NCI-H526 treated with DMSO at 0.1 percent for 48 hours (cell line): Measurements from ENCODE around the gene SLC2A13.
"Not testable (repeated sequence)": the region's sequence is repeated elsewhere in the genome, so short reads cannot be mapped to it uniquely, and the experiment has no call there.

Source experiments
- DNase-seq: peaks from one replicate; lab custom pipeline; 2025; lab: John Stamatoyannopoulos, UW

Gene SLC2A13

GRCh38 chr12:39804898-39805297 lies 301.0 kb downstream of the SLC2A13 start:
- no peak for DNase-seq

- no peak for DNase-seq
Measured at GRCh38 chr12:39804479-39804878, 301.4 kb downstream of the SLC2A13 start.

DNA sequence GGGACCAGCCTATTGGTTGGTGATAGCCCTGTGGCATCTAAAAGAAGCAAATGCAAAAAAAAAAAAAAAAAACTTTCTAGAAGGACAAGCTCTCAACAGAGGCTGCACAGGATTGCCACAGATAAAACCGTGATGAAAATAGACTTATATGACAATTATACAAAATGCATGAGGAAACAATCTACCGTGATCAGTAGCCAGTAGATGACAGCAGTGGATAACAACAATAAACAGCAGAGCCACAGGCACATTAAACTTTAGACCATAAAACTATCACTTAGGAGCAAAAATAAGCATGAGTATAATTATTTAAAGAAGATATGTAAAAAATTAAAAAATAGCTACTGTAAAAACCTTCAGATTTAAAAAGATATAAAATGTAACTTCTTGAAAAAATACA lies 302.7 kb downstream of the SLC2A13 start:
- no peak for DNase-seq

DNA sequence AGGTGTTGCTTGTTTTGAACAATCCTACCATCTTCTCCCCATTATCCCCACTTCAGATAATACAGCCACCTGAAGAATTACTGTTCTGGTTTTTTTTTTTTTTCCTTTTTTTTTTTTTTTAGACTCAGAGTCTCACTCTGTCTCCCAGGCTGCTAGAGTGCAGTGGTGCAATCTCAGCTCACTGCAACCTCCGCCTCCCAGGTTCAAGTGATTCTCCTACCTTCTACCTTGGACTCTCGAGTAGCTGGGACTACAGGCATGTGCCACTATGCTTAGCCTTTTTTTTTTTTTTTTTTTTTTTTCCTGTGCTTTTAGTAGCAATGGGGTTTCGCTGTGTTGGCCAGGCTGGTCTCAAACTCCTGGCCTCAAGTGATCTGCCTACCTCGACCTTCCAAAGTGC lies 306.9 kb downstream of the SLC2A13 start:
- DNase-seq = no peak

GRCh38 chr12:39798429-39798828 lies 307.5 kb downstream of the SLC2A13 start:
- no peak for DNase-seq

DNA sequence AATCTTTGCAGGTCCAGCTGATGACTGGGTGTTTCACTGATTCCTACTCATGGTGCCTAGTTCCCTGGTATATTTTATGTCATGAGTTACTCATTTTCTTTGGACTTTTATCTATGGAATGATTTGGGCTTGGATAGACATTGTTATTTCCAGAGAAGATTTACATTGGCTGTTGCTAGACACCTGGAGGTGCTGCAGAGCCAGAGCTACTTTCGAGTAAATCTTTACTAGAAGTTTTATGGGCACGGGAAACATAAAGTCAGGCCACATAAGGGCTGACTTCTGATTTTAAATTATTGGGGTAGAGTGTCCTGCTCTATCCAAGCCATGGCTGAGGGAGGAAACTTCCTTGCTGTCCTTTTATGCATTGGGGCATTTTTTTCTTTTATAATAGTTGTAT lies 310.4 kb downstream of the SLC2A13 start:
- DNase-seq = no peak

DNA sequence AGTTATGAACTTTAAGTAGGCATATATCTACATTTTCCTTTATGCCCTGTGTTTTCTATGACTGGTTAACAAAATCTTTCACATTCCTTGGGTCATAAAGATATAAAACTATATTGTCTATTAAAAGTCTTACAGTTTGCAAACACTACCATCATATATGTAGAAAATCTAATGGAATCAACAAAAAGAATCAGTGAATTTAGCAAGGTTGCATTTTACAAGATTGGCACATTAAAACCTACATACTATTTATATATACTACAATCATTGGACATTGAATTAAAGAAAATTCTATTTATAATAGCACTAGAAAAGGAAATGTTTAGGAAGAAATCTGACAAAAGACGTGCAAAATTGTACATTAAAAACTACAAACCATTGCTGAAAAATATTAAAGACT lies 312.9 kb downstream of the SLC2A13 start:
- DNase-seq = no peak

GRCh38 chr12:39788239-39788638 lies 317.6 kb downstream of the SLC2A13 start:
- no peak for DNase-seq

GRCh38 chr12:39785814-39786213 lies 320.1 kb downstream of the SLC2A13 start:
- not testable (repeated sequence) for DNase-seq

DNA sequence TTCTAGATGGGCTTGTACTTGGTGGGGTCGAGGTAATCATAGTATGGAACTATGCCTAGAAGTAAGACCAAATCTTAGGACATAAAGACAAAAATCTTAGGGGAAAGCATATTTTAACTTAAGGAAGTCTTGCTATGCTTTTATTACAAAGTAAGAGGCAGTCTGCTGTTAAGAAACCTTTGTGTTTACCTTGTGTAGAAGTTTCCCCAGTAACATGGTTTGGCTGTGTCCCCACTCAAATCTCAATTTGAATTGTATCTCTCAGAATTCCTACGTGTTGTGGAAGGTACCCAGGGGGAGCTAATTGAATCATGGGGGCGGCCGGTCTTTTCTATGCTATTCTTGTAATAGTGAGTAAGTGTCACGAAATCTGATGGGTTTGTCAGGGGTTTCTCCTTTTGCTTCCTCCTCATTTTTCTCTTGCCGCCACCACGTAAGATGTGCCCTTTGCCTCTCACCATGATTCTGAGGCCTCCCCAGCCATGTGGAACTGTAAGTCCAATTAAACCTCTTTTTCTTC lies 323.8 kb downstream of the SLC2A13 start:
- no peak for DNase-seq

DNA sequence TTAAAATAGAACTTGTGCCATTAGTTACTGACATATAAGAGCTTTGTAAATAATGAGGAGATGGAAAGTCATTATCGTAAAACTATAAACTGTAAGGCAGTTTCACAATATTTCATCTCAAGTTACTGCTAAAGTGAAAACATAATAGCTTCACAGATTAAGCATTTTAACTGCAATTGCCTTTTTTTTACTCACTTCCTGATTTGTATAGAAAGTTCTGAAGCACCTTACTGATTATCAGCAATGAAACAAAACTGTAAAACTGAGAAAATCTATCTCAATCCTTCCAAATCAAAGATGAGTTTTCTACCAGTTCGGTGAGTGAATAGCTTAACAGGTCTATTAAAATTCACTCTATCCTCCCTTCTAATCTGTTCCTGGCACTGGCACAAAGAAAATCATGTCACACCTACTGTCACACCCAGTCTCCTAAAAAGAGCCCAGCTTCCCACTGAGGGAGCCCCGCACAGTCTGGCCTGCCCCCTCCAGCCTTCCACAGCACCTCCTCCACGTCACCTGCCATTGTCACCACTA lies 324.9 kb downstream of the SLC2A13 start:
- DNase-seq = no peak

- DNase-seq = no peak
Measured at GRCh38 chr12:39780411-39780912, 325.4 kb downstream of the SLC2A13 start.

GRCh38 chr12:39779768-39780340 lies 326.0 kb downstream of the SLC2A13 start:
- DNase-seq = peak; percentile 25

DNA sequence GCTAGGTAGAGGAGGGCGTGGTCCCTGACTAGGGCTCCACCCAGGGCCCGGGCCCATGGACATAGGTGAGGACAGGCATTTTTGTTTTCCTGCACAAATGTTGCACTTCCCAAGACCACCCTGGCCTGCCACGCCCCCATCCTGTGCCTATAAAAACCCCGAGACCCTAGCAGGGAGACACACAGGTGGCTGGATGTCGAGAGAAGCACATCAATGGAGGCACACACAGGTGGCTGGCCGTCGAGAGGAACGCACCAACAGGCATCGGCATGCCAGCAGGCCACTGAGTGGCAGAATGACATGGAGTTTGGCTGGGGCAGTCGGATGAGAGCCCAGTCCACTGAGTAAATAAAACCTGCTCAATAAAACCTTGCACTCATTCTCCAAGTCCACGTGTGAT lies 328.4 kb downstream of the SLC2A13 start:
- DNase-seq = no peak

- no peak for DNase-seq
Measured at GRCh38 chr12:39773266-39773665, 332.6 kb downstream of the SLC2A13 start.

DNA sequence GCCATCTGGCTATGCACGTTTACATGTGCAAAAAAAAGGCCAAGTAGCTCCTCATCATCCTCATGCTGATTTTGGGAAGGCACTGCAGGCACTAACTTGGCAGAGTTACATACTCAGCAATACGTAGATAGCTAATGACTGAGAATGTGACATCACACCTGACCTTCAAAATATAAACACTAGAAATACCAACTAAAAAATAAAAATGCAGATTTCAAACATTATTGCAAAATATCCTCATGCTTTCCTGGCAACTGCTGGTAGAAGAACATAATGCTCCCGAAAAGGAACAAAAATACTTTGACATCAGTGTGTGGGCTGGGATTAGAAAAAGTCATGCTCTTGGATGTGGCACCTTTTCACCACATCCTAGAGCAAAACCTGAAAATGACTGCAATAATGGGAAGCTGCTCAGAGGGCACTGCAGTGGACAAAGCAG lies 333.0 kb downstream of the SLC2A13 start:
- DNase-seq = no peak

DNA sequence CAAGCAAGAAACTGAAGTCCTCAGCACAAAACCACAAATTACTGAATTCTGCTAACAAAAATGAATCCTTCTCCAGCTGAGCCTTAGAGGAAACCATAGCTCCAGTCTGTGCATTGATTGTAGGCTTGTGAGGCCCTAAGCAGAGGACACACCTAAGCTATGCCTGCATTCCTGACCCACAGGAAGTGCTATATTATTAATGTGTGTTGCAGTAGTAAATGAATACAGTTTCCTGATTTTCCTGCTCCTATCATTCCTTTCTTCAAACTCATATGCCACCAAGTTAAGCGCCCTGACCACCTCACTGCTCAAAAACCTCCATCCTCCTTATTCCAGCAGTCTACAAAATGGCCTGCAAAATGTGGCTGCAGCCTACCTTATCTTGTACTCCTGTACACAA lies 334.4 kb downstream of the SLC2A13 start:
- DNase-seq = no peak

- peak; percentile 16 for DNase-seq
Measured at GRCh38 chr12:39764944-39765560, 340.8 kb downstream of the SLC2A13 start.

GRCh38 chr12:39763890-39764169 lies 342.1 kb downstream of the SLC2A13 start:
- no peak for DNase-seq

DNA sequence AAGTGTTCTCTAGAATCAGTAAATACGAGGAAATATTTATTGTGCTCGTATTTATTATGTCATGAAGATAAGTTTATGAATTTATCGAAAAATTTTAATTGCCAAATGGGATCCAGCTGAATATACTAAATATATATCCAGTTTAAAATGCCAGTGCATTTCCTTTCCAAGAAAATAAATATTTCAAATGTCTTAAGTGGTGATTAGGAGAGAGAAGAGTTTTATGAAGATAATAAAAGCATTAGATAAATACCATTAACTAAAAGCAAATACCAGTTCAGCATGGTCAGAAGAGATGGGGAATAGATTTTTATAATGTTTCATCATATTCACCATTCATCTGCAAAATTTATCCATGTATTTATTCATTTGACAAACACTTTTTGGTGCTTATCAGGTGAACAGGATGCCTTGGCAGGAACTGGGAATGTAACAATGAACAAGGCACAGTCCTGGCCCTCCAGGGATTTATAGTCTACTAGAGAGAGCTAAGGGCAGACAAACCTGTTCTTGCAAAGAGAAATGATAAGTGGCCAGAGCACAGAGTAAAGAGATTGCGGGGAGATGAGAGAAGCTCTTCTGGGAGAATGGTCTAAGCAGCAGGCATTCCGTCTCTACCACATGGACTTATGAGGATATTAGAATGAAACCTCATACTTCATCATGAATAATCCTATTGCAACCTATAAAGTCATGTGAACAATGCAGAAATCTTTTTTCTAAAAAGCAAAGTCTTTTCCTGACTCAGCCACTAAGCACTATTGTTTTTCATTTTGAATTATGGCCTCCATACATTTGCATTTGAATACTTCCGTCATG lies 342.6 kb downstream of the SLC2A13 start:
- no peak for DNase-seq

- DNase-seq = no peak
Measured at GRCh38 chr12:39755478-39755877, 350.4 kb downstream of the SLC2A13 start.

DNA sequence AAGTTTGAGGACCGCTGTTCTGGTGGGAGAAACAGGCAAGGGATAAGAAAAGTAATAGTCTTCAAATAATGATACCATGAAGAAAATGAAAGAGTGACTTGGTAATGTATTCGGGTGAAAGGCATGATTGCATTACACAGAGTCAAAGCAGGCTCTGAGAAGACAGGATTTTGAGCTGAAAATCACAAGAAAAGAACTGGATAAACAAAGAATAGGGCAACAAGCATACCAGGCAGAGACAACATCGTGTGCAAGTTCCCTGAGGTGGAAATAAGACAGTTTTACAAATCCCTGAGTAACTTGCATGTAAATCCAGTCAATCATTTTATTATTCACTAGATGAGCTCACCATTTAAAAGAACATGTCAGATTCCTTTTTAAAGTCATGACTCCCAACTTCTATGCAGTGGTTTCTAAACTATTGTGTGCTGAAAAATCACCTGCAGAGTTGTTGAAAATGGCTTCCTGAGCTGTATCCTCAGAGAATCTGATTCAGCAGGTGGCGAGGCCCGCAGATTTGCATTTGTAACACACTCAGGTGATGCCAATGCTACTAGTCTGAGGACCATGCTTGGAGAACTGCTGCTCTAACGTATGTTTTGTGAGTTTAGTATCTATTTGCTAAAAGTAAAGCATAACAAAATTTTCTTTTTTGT lies 353.3 kb downstream of the SLC2A13 start:
- DNase-seq = peak; percentile 59
